GM21723 (cell line): Measurements from ENCODE around the gene MYADM.

Experiments
- ATAC-seq: cut with Tn5 transposase; IDR thresholded peaks from one replicate; pipeline ENCODE4 v1.9.1; 2021; ENCODE audit warnings: mild to moderate bottlenecking, moderate library complexity; ENCODE audit not compliant: unreplicated experiment

MYADM gene

DNA sequence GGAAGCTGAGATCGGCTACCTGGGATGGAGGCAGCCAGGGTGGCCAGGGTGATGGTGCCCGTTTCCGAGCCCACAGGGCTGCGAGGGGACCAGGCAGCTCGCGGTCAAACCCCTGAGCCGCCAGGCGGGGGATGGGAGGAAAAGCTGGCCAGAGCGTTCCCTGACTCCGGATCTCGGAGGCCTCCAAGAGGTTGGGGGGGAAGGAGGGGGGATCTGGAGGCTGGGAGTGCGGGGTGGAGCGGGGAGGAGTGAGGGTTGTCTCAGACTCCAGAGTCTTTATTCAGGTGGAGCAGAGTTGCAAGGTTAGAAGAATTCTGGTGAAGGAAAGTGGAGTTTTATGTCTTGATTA, 42.5 kb downstream of the MYADM start:
- no peak for ATAC-seq

DNA sequence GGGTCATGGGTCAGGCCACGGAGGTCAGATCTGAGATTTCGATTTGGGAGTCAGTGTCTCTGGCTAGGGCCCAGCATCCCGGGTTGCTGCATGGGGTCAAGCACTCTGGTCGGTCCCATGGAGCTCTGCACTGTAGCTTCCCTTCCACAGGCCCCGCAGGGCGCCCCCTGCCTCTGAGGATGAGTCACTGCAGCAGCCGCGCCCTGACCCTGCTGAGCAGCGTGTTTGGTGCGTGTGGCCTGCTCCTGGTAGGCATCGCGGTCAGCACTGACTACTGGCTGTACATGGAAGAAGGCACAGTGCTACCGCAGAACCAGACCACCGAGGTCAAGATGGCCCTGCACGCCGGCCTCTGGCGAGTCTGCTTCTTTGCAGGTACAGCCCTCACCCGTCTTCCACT, 45.0 kb downstream of the MYADM start:
- no peak for ATAC-seq

DNA sequence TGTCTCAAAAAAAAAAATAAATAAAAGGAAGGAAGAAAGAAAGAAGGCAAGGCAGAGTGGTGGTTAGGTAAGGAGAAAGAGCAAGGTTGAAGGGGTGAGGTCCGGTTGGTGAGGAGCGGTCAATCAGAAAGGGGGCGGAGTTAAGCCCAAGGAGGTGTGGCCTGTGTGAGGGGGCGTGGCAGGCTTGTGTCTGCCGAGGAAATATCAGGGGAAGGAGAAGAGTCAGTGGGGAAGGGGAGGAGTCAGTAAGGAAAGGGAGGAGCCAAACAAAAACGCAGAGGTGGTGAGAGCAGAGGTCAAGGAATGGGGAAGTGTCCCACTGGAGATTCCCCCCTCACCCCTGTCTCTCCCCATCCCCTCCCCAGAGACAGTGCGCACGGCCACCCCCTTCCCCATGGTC, 47.3 kb downstream of the MYADM start:
- ATAC-seq = no peak

DNA sequence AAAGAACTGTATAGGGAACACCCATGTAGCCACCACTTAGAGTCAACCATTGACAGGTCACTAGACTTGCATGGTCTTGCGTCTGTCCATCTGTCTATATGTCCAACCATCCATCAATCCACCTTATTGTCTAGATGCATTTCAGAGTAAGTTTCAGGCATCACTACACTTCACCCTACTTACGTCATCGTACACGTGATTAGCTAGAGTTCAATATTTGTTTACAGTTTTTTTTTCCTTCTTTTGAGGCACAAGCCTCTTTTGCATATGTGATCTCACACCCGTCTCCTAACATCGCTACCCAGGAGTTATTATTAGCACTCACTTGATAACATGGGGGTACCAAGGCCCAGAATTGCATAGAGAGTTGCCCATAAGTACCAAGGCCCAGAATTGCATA, 48.3 kb downstream of the MYADM start:
- ATAC-seq = no peak

DNA sequence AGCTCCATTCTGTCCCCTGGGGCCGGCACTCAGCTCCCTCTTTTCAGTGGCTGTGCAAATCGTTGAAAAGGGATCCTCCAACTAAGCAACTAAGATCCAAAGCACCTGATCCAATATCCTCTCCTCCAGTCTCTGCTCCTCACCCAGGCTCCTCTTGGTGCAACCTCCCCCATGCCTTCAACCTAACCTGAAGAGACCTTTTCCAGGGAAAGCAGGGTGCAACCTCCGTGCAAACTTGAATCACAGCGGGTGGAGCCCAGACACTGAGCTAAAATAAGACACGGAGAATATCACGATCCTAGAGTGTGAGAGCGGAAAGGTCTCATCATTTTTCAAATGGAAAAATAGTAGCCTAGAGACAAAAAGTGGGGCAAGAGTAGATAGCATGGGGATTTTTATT, 49.7 kb downstream of the MYADM start:
- ATAC-seq = no peak
